ENCODE results near the gene OBSCN.

DNA sequence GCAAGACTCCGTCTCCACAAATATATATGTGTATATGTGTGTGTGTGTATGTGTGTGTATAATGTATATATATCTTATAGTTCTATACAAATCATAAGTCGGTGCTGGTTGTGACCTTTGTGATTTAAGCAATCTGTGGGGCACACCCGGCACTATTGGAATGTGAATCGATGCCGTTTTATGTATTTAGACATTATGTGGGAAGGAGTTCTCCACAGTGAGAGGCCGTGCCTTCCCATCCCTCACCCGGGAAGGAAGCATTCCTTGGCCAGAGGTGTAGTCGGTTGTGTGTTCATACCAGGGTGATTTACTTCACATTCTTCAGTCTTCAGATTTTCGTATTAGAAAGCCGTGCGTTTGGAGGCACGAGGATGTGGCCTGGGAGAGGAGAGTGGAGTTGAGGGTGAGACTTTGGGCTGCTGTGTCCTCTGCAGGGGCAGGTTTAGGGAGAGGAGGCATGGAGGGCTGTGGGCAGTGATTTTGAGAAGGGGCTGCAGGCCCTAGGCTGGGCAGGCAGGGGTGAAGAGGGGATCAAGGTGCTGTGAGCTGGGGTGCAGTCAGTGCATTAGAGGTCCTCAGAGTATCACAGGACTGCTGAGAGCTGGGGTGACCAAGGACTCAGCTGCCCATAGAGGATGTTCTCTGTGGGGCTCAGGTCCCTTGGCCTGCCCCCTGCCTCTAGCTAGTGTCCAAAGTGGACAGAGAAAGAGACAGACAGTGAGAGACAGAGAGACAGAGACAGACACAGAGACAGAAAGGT lies 141.0 kb downstream of the OBSCN start:
- TF ChIP-seq, protein P1, sequence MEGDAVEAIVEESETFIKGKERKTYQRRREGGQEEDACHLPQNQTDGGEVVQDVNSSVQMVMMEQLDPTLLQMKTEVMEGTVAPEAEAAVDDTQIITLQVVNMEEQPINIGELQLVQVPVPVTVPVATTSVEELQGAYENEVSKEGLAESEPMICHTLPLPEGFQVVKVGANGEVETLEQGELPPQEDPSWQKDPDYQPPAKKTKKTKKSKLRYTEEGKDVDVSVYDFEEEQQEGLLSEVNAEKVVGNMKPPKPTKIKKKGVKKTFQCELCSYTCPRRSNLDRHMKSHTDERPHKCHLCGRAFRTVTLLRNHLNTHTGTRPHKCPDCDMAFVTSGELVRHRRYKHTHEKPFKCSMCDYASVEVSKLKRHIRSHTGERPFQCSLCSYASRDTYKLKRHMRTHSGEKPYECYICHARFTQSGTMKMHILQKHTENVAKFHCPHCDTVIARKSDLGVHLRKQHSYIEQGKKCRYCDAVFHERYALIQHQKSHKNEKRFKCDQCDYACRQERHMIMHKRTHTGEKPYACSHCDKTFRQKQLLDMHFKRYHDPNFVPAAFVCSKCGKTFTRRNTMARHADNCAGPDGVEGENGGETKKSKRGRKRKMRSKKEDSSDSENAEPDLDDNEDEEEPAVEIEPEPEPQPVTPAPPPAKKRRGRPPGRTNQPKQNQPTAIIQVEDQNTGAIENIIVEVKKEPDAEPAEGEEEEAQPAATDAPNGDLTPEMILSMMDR (IDR thresholded peaks at IDR 0.05; ENCODE audit: insufficient read depth, low read length), result no peak
- no peak for TF ChIP-seq POLR2AphosphoS5 (IDR thresholded peaks at IDR 0.05; ENCODE audit: low read depth)

Measured in HL-60 (cell line).